PC-9 (cell line): ENCODE results near the gene REV3L. TPM values are rescaled to one million over a fixed set of nuclear protein-coding genes. Genes with fewer than 3 reads are reported as not detected.

Source experiments
- BruUV-seq: library from RNA; stranded (reverse); fragments of 400-500 nt; replicated peaks from 2 replicates; lab custom pipeline; 2021; lab: Mats Ljungman, UMichigan
- CTCF ChIA-PET: fragments of 300-600 bp; sonication (Branson Sonifier 250); formaldehyde crosslinking; loops from one replicate; lab custom pipeline; 2022; ENCODE audit warnings: antibody characterized with exemption; lab: Charles Lee
- POLR2A ChIA-PET: fragments of 300-600 bp; sonication (Branson Sonifier 250); formaldehyde crosslinking; loops from one replicate; lab custom pipeline; 2022; ENCODE audit warnings: antibody characterized with exemption; ENCODE audit not compliant: unreplicated experiment; lab: Charles Lee
- DNase-seq, 2 experiments: peaks; one replicate each; pipeline versions ENCODE4 v3.0.0 to v3.0.0-alpha.2; 2015 to 2022; ENCODE audit warnings: mixed read lengths in 1 of 2
- H2AFZ ChIP-seq: fragments of 200-600 bp; sonication (generic); 2 replicates; pipeline ENCODE4 v1.8.1; 2017; ENCODE audit warnings: antibody characterized with exemption
- H3F3A ChIP-seq: fragments of 200-600 bp; sonication (generic); 2 replicates; pipeline ENCODE4 v1.8.1; 2017; ENCODE audit warnings: antibody characterized with exemption, mild to moderate bottlenecking, low read depth; ENCODE audit not compliant: insufficient read depth
- H3K27ac ChIP-seq: fragments of 200-600 bp; sonication (generic); 2 replicates; pipeline ENCODE4 v1.6.1; 2016; ENCODE audit warnings: mixed run types
- H3K27me3 ChIP-seq: fragments of 200-600 bp; sonication (generic); 2 replicates; pipeline ENCODE4 v1.6.1; 2016; ENCODE audit warnings: low read depth, mixed run types; ENCODE audit not compliant: insufficient read depth
- H3K36me3 ChIP-seq: fragments of 200-600 bp; sonication (generic); 2 replicates; pipeline ENCODE4 v1.6.1; 2016; ENCODE audit warnings: low read depth, mixed run types
- H3K4me1 ChIP-seq: fragments of 200-600 bp; sonication (generic); replicated peaks from 2 replicates; pipeline ENCODE4 v1.6.1; 2016; ENCODE audit warnings: mixed run types; ENCODE audit not compliant: insufficient read depth
- H3K4me2 ChIP-seq: fragments of 200-600 bp; sonication (generic); 2 replicates; pipeline ENCODE4 v1.6.1; 2017; ENCODE audit warnings: mixed run types
- H3K4me3 ChIP-seq: fragments of 200-600 bp; sonication (generic); 2 replicates; pipeline ENCODE4 v1.6.1; 2016; ENCODE audit warnings: mixed run types
- H3K79me2 ChIP-seq: fragments of 200-600 bp; sonication (generic); 2 replicates; pipeline ENCODE4 v1.6.1; 2017; ENCODE audit warnings: low read depth, mixed run types
- H3K9me2 ChIP-seq: fragments of 200-600 bp; sonication (generic); 2 replicates; pipeline ENCODE4 v1.8.1; 2017; ENCODE audit warnings: mild to moderate bottlenecking; ENCODE audit not compliant: insufficient read depth
- H3K9me3 ChIP-seq: fragments of 200-600 bp; sonication (generic); 2 replicates; pipeline ENCODE4 v1.8.1; 2016; ENCODE audit warnings: low read depth; ENCODE audit not compliant: insufficient read depth
- H4K20me1 ChIP-seq: fragments of 200-600 bp; sonication (generic); 2 replicates; pipeline ENCODE4 v1.8.1; 2017; ENCODE audit not compliant: insufficient read depth
- CTCF ChIP-seq: fragments of 200-600 bp; sonication (generic); conservative IDR thresholded peaks from 2 replicates; pipeline ENCODE4 v1.6.1; 2017; ENCODE audit warnings: mixed run types, antibody characterized with exemption, mild to moderate bottlenecking, moderate library complexity
- EZH2 ChIP-seq: fragments of 200-600 bp; sonication (generic); IDR thresholded peaks from 2 replicates; pipeline ENCODE4 v1.8.0; 2017; ENCODE audit warnings: antibody characterized with exemption, low read depth
- intact Hi-C: fragments of 100-400 bp; cut with micrococcal nuclease; formaldehyde crosslinking; loops from one replicate; pipeline ENCODE4 v1.10.0; 2022; ENCODE audit not compliant: unreplicated experiment
- total RNA-seq: library from RNA; stranded (reverse); gene quantifications from 2 replicates; pipeline ENCODE4 v1.2.3, GENCODE V29; 2021

Gene REV3L
- total RNA-seq, 1 experiment from 2014 or later: 22.9 TPM

DNA sequence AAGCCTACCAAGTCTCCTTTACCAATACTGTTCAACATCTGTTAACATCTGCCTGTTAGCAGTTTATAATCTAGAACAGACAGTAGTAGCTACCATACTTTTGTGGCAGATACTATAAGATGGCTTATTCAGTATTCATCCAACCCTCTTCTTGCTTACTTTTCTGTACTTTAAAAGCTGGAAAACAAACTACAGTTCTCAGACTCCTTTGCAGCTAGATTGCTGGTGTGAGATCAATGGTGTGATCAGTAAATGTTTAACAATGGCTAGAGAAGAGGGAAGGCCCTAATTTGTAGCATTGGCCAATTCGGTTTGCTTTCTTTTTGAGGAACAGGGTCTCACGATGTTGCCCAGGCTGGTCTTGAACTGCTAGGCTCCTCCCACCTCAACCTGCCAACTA lies 3.5 kb upstream of the REV3L start:
- Histone ChIP-seq H3K79me2 (peaks cover 29% of the 10 kb centered on the region), H3K4me1 (peaks cover 17% of the 10 kb centered on the region), H3K27me3 (no peaks in the 10 kb centered on the region), H4K20me1 (no peaks in the 10 kb centered on the region), H3K9me3 (no peaks in the 10 kb centered on the region), H3K4me3 (no peak overlapping the region), H3F3A (no peaks in the 10 kb centered on the region), H3K9me2 (no peaks in the 10 kb centered on the region), H3K27ac (no peak overlapping the region), H3K36me3 (no peaks in the 10 kb centered on the region), H2AFZ (no peak overlapping the region), H3K4me2 (no peak overlapping the region)
- no peak for TF ChIP-seq CTCF
- no peak for TF ChIP-seq EZH2
- no peak for DNase-seq
- no TSS peak for BruUV-seq
- POLR2A ChIA-PET: interaction anchor here (0.6 kb wide), 1 partner anchor 254 kb away, joined by 6 read pairs; no protein-coding TSS in a partner anchor
- intact Hi-C loops: loop anchor here (10.0 kb wide), 1 partner anchor 558 kb away; no protein-coding TSS in a partner anchor
- CTCF ChIA-PET: no interaction called here

DNA sequence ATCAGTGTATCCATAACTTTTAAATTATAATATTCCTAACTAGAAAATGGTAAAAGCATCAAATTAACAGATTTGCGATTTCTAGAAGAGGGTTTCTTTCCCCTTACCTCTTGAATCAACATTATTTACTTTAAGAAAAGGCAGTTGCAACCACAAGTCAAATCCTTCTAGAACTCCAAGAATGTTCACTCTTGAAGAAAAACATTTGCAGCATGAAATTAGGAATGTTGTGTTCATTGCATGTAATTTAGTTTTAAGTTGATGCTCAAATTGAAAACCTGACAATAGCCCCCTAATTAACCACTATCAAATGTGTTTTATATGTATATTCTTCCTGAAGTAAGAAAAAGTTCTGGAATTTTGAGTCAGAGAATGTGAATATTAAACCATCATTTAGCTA lies 2.3 kb upstream of the REV3L start:
- no peak overlapping the region for H2AFZ ChIP-seq
- H3K36me3 ChIP-seq: no peaks in the 10 kb centered on the region
- no peak overlapping the region for H3K27ac ChIP-seq
- H3K79me2 ChIP-seq: peaks cover 40% of the 10 kb centered on the region
- H4K20me1 ChIP-seq: no peaks in the 10 kb centered on the region
- no peaks in the 10 kb centered on the region for H3K9me3 ChIP-seq
- POLR2A ChIA-PET: interaction anchor here (0.7 kb wide), 1 partner anchor 114 kb away, joined by 4 read pairs; no protein-coding TSS in a partner anchor
- no peak for TF ChIP-seq CTCF
- TF ChIP-seq EZH2: no peak
- no peaks in the 10 kb centered on the region for H3K9me2 ChIP-seq
- 0 out of 2 replicates have a peak, but pooled peaks cover 6% of the 10 kb centered on the region for H3F3A ChIP-seq
- H3K4me1 ChIP-seq: peaks cover 29% of the 10 kb centered on the region
- H3K27me3 ChIP-seq: no peaks in the 10 kb centered on the region
- intact Hi-C loops: loop anchor here (2.0 to 10.0 kb wide), 2 partner anchors 119 to 559 kb away; partner anchors contain the start of gene TRAF3IP2
- CTCF ChIA-PET: no interaction called here
- no peak overlapping the region for H3K4me3 ChIP-seq
- H3K4me2 ChIP-seq: peak overlapping the region; percentile 90
- DNase-seq: no peak
- BruUV-seq: no TSS peak

- Histone ChIP-seq H4K20me1 (no peaks in the 10 kb centered on the region), H3F3A (0 out of 2 replicates have a peak, but pooled peaks cover 6% of the 10 kb centered on the region), H3K27me3 (no peaks in the 10 kb centered on the region), H3K9me2 (no peaks in the 10 kb centered on the region), H3K4me3 (peak overlapping the region; percentile 66), H3K4me2 (peak overlapping the region; percentile 90), H2AFZ (peak overlapping the region; percentile 93), H3K36me3 (no peaks in the 10 kb centered on the region), H3K27ac (peak overlapping the region; percentile 90), H3K9me3 (no peaks in the 10 kb centered on the region), H3K79me2 (peaks cover 48% of the 10 kb centered on the region), H3K4me1 (peaks cover 36% of the 10 kb centered on the region)
- no peak for DNase-seq
- ChIA-PET POLR2A (interaction anchor here (0.7 kb wide), 1 partner anchor 115 kb away, joined by 4 read pairs; no protein-coding TSS in a partner anchor), CTCF (no interaction called here)
- intact Hi-C loops: loop anchor here (2.0 to 10.0 kb wide), 3 partner anchors 108 to 560 kb away; partner anchors contain the start of gene TRAF3IP2
- TF ChIP-seq EZH2 (no peak), CTCF (no peak)
- no TSS peak for BruUV-seq
Observed at GRCh38 chr6:111484633-111484930, 1.6 kb upstream of the REV3L start.
